GM21786 (cell line): Measurements from ENCODE around the gene FERMT1.
"Not testable (repeated sequence)": the region's sequence is repeated elsewhere in the genome, so short reads cannot be mapped to it uniquely, and the experiment has no call there.

Experiments
- ATAC-seq: cut with Tn5 transposase; IDR thresholded peaks from one replicate; pipeline ENCODE4 v1.9.1; 2021; ENCODE audit not compliant: unreplicated experiment

FERMT1 gene

GRCh38 chr20:6115221-6115895 is 7.5 kb downstream of the FERMT1 start:
- no peak for ATAC-seq

GRCh38 chr20:6114696-6115095 is 8.1 kb downstream of the FERMT1 start:
- ATAC-seq: no peak

- no peak for ATAC-seq
Observed at GRCh38 chr20:6113951-6114350, 8.9 kb downstream of the FERMT1 start.

- not testable (repeated sequence) for ATAC-seq
Observed at GRCh38 chr20:6112965-6113364, 9.9 kb downstream of the FERMT1 start.

- no peak for ATAC-seq
Observed at GRCh38 chr20:6108330-6108729, 14.5 kb downstream of the FERMT1 start.

GRCh38 chr20:6104493-6105188 is 18.2 kb downstream of the FERMT1 start:
- no peak for ATAC-seq

GRCh38 chr20:6103301-6103700 is 19.5 kb downstream of the FERMT1 start:
- ATAC-seq: no peak

- ATAC-seq: no peak
Observed at GRCh38 chr20:6101346-6101745, 21.5 kb downstream of the FERMT1 start.

- no peak for ATAC-seq
Observed at GRCh38 chr20:6100246-6100645, 22.6 kb downstream of the FERMT1 start.

GRCh38 chr20:6099819-6100218 is 23.0 kb downstream of the FERMT1 start:
- ATAC-seq: no peak

- ATAC-seq: no peak
Observed at GRCh38 chr20:6095409-6095808, 27.4 kb downstream of the FERMT1 start.

- ATAC-seq: no peak
Observed at GRCh38 chr20:6094565-6094964, 28.3 kb downstream of the FERMT1 start.

- no peak for ATAC-seq
Observed at GRCh38 chr20:6094063-6094462, 28.8 kb downstream of the FERMT1 start.

GRCh38 chr20:6091661-6092060 is 31.2 kb downstream of the FERMT1 start:
- ATAC-seq: no peak

- ATAC-seq: no peak
Observed at GRCh38 chr20:6086868-6087267, 36.0 kb downstream of the FERMT1 start.

- no peak for ATAC-seq
Observed at GRCh38 chr20:6083926-6084325, 38.9 kb downstream of the FERMT1 start.

GRCh38 chr20:6081236-6081635 is 41.6 kb downstream of the FERMT1 start:
- no peak for ATAC-seq

GRCh38 chr20:6079016-6079415 is 43.8 kb downstream of the FERMT1 start:
- ATAC-seq: no peak

GRCh38 chr20:6075428-6076219 is 47.2 kb downstream of the FERMT1 start:
- no peak for ATAC-seq

GRCh38 chr20:6074784-6075183 is 48.0 kb downstream of the FERMT1 start:
- no peak for ATAC-seq

GRCh38 chr20:6074145-6074561 is 48.7 kb downstream of the FERMT1 start:
- ATAC-seq: peak; percentile 68
